HepG2 (cell line): Measurements from ENCODE around the gene MLLT10. TPM values are rescaled to one million over a fixed set of nuclear protein-coding genes. Genes with fewer than 3 reads are reported as not detected.

Source experiments
- ASH2L ChIP-seq: fragments of 300-600, 200-600 bp; sonication (generic); IDR thresholded peaks from 2 replicates; pipeline ENCODE4 v1.7.0; 2017; ENCODE audit warnings: low read depth, mild to moderate bottlenecking, moderate library complexity, mixed read lengths, low read length; ENCODE audit not compliant: insufficient read length
- CSRNP2 ChIP-seq: sonication (generic); formaldehyde crosslinking; conservative IDR thresholded peaks from 2 replicates; pipeline ENCODE4 v1.8.0; 2022; ENCODE audit warnings: low read depth, missing genetic modification reagents
- HNRNPLL ChIP-seq: fragments of 200-400 bp; formaldehyde crosslinking; IDR thresholded peaks from 2 replicates; pipeline ENCODE4 v1.6.1; 2017; ENCODE audit warnings: mild to moderate bottlenecking, low read depth, low read length; ENCODE audit not compliant: poor library complexity, severe bottlenecking
- HOXA9 ChIP-seq: sonication (generic); formaldehyde crosslinking; IDR thresholded peaks from 2 replicates; pipeline ENCODE4 v1.8.1; 2022; ENCODE audit warnings: missing genetic modification reagents, mild to moderate bottlenecking, moderate library complexity, borderline replicate concordance
- MZF1 ChIP-seq: sonication (generic); formaldehyde crosslinking; IDR thresholded peaks from 2 replicates; pipeline ENCODE4 v1.8.1; 2023; ENCODE audit warnings: mild to moderate bottlenecking, missing genetic modification reagents, borderline replicate concordance
- PHF8 ChIP-seq: sonication (generic); formaldehyde crosslinking; IDR thresholded peaks from 2 replicates; pipeline ENCODE4 v1.5.0; 2020; ENCODE audit warnings: missing genetic modification reagents
- PTBP1 ChIP-seq: fragments of 200-400 bp; formaldehyde crosslinking; IDR thresholded peaks from 2 replicates; pipeline ENCODE4 v1.6.1; 2018; ENCODE audit warnings: low read length, low read depth; ENCODE audit not compliant: poor library complexity, severe bottlenecking
- SIN3B ChIP-seq: fragments of 150-350 bp; IDR thresholded peaks from 2 replicates; pipeline ENCODE4 v1.6.1; 2014; ENCODE audit warnings: low read length
- TBP ChIP-seq: sonication (generic); formaldehyde crosslinking; IDR thresholded peaks from 2 replicates; pipeline ENCODE4 v1.5.0; 2020; ENCODE audit warnings: missing genetic modification reagents
- WIZ ChIP-seq: sonication (generic); formaldehyde crosslinking; IDR thresholded peaks from 2 replicates; pipeline ENCODE4 v1.5.1; 2020; ENCODE audit warnings: mild to moderate bottlenecking, missing genetic modification reagents
- ZFP37 ChIP-seq: sonication (generic); formaldehyde crosslinking; IDR thresholded peaks from 2 replicates; pipeline ENCODE4 v1.4.0; 2020; ENCODE audit warnings: missing genetic modification reagents, borderline replicate concordance
- ZNF207 ChIP-seq: fragments of 450-650 bp; IDR thresholded peaks from 2 replicates; pipeline ENCODE4 v1.6.1; 2016; ENCODE audit warnings: antibody characterized with exemption, borderline replicate concordance
- ZNF282 ChIP-seq: fragments of 450-650 bp; IDR thresholded peaks from 2 replicates; pipeline ENCODE4 v1.6.1; 2018; ENCODE audit not compliant: partially characterized antibody
- ZNF432 ChIP-seq: sonication (generic); formaldehyde crosslinking; IDR thresholded peaks from 2 replicates; pipeline ENCODE4 v1.5.0; 2020; ENCODE audit warnings: missing genetic modification reagents, mild to moderate bottlenecking, borderline replicate concordance
- ZNF550 ChIP-seq: sonication (generic); formaldehyde crosslinking; IDR thresholded peaks from 2 replicates; pipeline ENCODE4 v1.4.0; 2020; ENCODE audit warnings: mild to moderate bottlenecking, missing genetic modification reagents, borderline replicate concordance
- ZNF672 ChIP-seq: sonication (generic); formaldehyde crosslinking; IDR thresholded peaks from 2 replicates; pipeline ENCODE4 v1.8.1; 2022; ENCODE audit warnings: missing genetic modification reagents
- ZNF749 ChIP-seq: sonication (generic); formaldehyde crosslinking; IDR thresholded peaks from 2 replicates; pipeline ENCODE4 v1.8.0; 2022; ENCODE audit warnings: mild to moderate bottlenecking, missing genetic modification reagents, moderate library complexity, borderline replicate concordance
- ZNF770 ChIP-seq: sonication (generic); formaldehyde crosslinking; IDR thresholded peaks from 2 replicates; pipeline ENCODE4 v1.5.0; 2020; ENCODE audit warnings: mild to moderate bottlenecking, missing genetic modification reagents
- polyA plus RNA-seq, 8 experiments: library from polyadenylated mRNA; depleted of rRNA in 3 of 8; stranded (reverse) in 7 of 8; unstranded in 1 of 8; fragments of >200 nt; fragmentation: Illumina TruSeq in 4 of 8; extraction: Trizol in 4 of 8; gene quantifications; 2 replicates each; pipeline versions ENCODE4 v1.2.1 to v1.2.3, GENCODE V29; 2011 to 2016; ENCODE audit warnings: low read depth in 4 of 8, missing spikeins in 1 of 8, mixed read lengths in 1 of 8; ENCODE audit not compliant: insufficient read depth in 1 of 8
- total RNA-seq, 5 experiments: library from RNA; depleted of rRNA; stranded (reverse); fragments of >200 nt; fragmentation: Illumina TruSeq; extraction: Trizol; gene quantifications; 2 replicates each; pipeline ENCODE4 v1.2.3, GENCODE V29; 2016; ENCODE audit warnings: low read depth in 1 of 5
- TF ChIP-seq, protein P1 (sequence below): sonication (generic); formaldehyde crosslinking; IDR thresholded peaks from 2 replicates; pipeline ENCODE4 v1.4.0; 2020; ENCODE audit warnings: mild to moderate bottlenecking, missing genetic modification reagents
- TF ChIP-seq, protein P2 (sequence below): sonication (generic); formaldehyde crosslinking; IDR thresholded peaks from 2 replicates; pipeline ENCODE4 v1.5.1; 2020; ENCODE audit warnings: missing genetic modification reagents, mild to moderate bottlenecking, borderline replicate concordance

The MLLT10 gene
- total and polyA plus RNA-seq, 2 of the 13 experiments (the other 11 are each of a cell fraction or from before 2014, with no cell fraction given) = 51.3 to 84.1 TPM

GRCh38 chr10:21533467-21534279, at the start of gene MLLT10 (continued):
- TF ChIP-seq, protein P1, sequence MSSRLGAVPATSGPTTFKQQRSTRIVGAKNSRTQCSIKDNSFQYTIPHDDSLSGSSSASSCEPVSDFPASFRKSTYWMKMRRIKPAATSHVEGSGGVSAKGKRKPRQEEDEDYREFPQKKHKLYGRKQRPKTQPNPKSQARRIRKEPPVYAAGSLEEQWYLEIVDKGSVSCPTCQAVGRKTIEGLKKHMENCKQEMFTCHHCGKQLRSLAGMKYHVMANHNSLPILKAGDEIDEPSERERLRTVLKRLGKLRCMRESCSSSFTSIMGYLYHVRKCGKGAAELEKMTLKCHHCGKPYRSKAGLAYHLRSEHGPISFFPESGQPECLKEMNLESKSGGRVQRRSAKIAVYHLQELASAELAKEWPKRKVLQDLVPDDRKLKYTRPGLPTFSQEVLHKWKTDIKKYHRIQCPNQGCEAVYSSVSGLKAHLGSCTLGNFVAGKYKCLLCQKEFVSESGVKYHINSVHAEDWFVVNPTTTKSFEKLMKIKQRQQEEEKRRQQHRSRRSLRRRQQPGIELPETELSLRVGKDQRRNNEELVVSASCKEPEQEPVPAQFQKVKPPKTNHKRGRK (CRISPR knock-in tag) = no peak
- TF ChIP-seq MZF1 (CRISPR knock-in tag) = no peak
- no peak for TF ChIP-seq ZNF770
- peak; percentile 44 for TF ChIP-seq PTBP1
- TF ChIP-seq ZNF207 = no peak
- no peak for TF ChIP-seq CSRNP2 (CRISPR knock-in tag)
- TF ChIP-seq TBP (CRISPR knock-in tag) = no peak
- TF ChIP-seq ZNF432 (CRISPR knock-in tag) = no peak
- TF ChIP-seq HNRNPLL = peak; percentile 96
- peak; percentile 97 for TF ChIP-seq ASH2L
- TF ChIP-seq, protein P2, sequence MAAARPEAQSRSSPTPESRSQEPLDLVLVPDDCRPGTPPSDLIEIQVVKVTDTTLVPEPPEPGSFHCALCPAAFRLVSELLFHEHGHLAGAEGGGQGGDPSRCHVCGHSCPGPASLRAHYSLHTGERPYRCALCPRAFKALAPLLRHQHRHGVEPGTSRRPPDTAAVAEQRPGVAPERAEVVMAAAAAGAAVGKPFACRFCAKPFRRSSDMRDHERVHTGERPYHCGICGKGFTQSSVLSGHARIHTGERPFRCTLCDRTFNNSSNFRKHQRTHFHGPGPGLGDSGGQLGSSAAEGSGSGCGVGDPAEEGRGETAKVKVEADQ = peak; percentile 90
- TF ChIP-seq HOXA9 = no peak
- peak; percentile 69; the same call in 1 of the 2 replicates for TF ChIP-seq ZNF749 (CRISPR knock-in tag)
- no peak for TF ChIP-seq ZNF672 (CRISPR knock-in tag)
- 0 out of 2 replicates have a peak, but pooled peaks have one; percentile 43 for TF ChIP-seq SIN3B
- 0 out of 2 replicates have a peak, but pooled peaks have one; percentile 18 for TF ChIP-seq ZFP37 (CRISPR knock-in tag)
- peak; percentile 43; the same call in 1 of the 2 replicates for TF ChIP-seq WIZ (CRISPR knock-in tag)
- peak; percentile 79 for TF ChIP-seq PHF8
- no peak for TF ChIP-seq ZNF282
- TF ChIP-seq ZNF550 (CRISPR knock-in tag) = no peak
